Right lobe of liver (tissue), 6 donors: Measurements from ENCODE around the gene GDPGP1. TPM values are rescaled to one million over a fixed set of nuclear protein-coding genes. Genes with fewer than 3 reads are reported as not detected.

Source experiments
- ATAC-seq, 4 donors: fragments of 200-7000 bp; cut with Tn5 transposase; one replicate each; pipeline ENCODE4 v1.9.1; 2020; ENCODE audit warnings: mild to moderate bottlenecking in 4 of 4, moderate library complexity in 4 of 4
- DNase-seq, 3 donors: peaks; one replicate each; pipeline ENCODE4 v3.0.0-alpha.2; 2020
- H3K27ac ChIP-seq, 3 donors: fragments of 200-600 bp; one replicate each; pipeline ENCODE4 v1.8.0; 2022
- H3K27me3 ChIP-seq, 2 donors: fragments of 200-600 bp; one replicate each; pipeline ENCODE4 v1.8.0; 2022
- H3K36me3 ChIP-seq, 4 donors: fragments of 200-600 bp; sonication (generic) in 1 of 4; one replicate each; pipeline versions ENCODE4 v1.5.1 to v1.8.0; 2017 to 2022; ENCODE audit warnings: control low read depth in 1 of 4
- H3K4me1 ChIP-seq, 4 donors: fragments of 200-600 bp; sonication (generic) in 1 of 4; one replicate each; pipeline versions ENCODE4 v1.5.1 to v1.8.0; 2017 to 2022; ENCODE audit warnings: control low read depth in 1 of 4
- H3K4me3 ChIP-seq, 3 donors: fragments of 200-600 bp; one replicate each; pipeline ENCODE4 v1.8.0; 2022
- H3K9me3 ChIP-seq, 4 donors: fragments of 200-600 bp; sonication (generic) in 1 of 4; one replicate each; pipeline versions ENCODE4 v1.5.1 to v1.8.0; 2017 to 2022; ENCODE audit warnings: control low read depth in 1 of 4
- CTCF ChIP-seq, 4 donors: fragments of 200-600 bp in 3 of 4; fragments of 450-650 bp in 1 of 4; IDR thresholded peaks; one replicate each; pipeline versions ENCODE4 v1.5.1 to v1.8.0; 2016 to 2022; ENCODE audit warnings: antibody characterized with exemption in 4 of 4, mild to moderate bottlenecking in 2 of 4
- POLR2A ChIP-seq: fragments of 450-650 bp; IDR thresholded peaks from one replicate; pipeline ENCODE4 v1.6.1; 2017; ENCODE audit warnings: antibody characterized with exemption, mild to moderate bottlenecking
- WGBS: methylation state at CpG from one replicate; pipeline ENCODE4 v1.1.6; 2018; ENCODE audit warnings: low coverage, low lambda C conversion rate; ENCODE audit not compliant: insufficient coverage; ENCODE audit errors: missing lambda C conversion rate; 5-methylcytosine and 5-hydroxymethylcytosine counted together
- intact Hi-C, 2 donors: fragments of 100-400 bp; cut with DNase I; formaldehyde crosslinking; loops; one replicate each; pipeline versions ENCODE4 v1.11.2 to v1.14.1; 2022
- total RNA-seq, 6 experiments: library from RNA; depleted of rRNA in 2 of 6; stranded (reverse); fragments of >200 nt in 2 of 6; fragmentation: NEBNext Ultra II Directional in 3 of 6; extraction: Animal tissue kit (Norgen Biotek cat#: 25700) in 3 of 6; gene quantifications; one replicate each; pipeline versions ENCODE4 v1.1.0 to v1.2.4, GENCODE V29; 2016 to 2023
- donor health status: DM: no; HTN: yes; CAD: no.
- donor health status: DM: no; HTN: no; CAD: no.
- donor health status: DM: no; HTN: no; CAD: no.
- donor health status: DM: no; HTN: yes; CAD: no.
- donor health status: DM: no; HTN: yes; CAD: no.

The GDPGP1 gene
- total RNA-seq, 6 experiments from 2014 or later = 3.6 to 13.6 (median 7.3) TPM

GRCh38 chr15:90188914-90189748, 44.9 kb upstream of the GDPGP1 start:
- DNase-seq (no peak), ATAC-seq (no peak)
- Histone ChIP-seq H3K27ac (peak overlapping the region in 1 of 3 donors; percentile 71), H3K36me3 (no peaks in the 10 kb centered on the region), H3K9me3 (no peaks in the 10 kb centered on the region), H3K4me3 (no peak overlapping the region), H3K4me1 (peaks cover 0 to 70% (median 23%) of the 10 kb centered on the region in 4 donors), H3K27me3 (no peaks in the 10 kb centered on the region)
- whole genome bisulfite sequencing = 69% methylated on average over 8 of the region's 8 CpGs
- intact Hi-C loops = no loop called here
- no peak for TF ChIP-seq CTCF (IDR thresholded peaks at IDR 0.05)
- TF ChIP-seq POLR2A = no peak

- TF ChIP-seq CTCF (IDR thresholded peaks at IDR 0.05) (no peak), POLR2A (no peak)
- no peak for DNase-seq
- Histone ChIP-seq H3K4me3 (no peak overlapping the region), H3K4me1 (peaks cover 0 to 78% (median 23%) of the 10 kb centered on the region in 4 donors), H3K36me3 (no peaks in the 10 kb centered on the region), H3K27ac (peak overlapping the region in 1 of 3 donors; percentile 71), H3K27me3 (no peaks in the 10 kb centered on the region), H3K9me3 (no peaks in the 10 kb centered on the region)
- WGBS = 66% methylated on average over 2 of the region's 10 CpGs
- intact Hi-C loops = no loop called here
- ATAC-seq = no peak
Measured at GRCh38 chr15:90189781-90190467, 44.1 kb upstream of the GDPGP1 start.

GRCh38 chr15:90190606-90191343, 43.2 kb upstream of the GDPGP1 start:
- intact Hi-C loops = no loop called here
- TF ChIP-seq CTCF (IDR thresholded peaks at IDR 0.05) (no peak), POLR2A (no peak)
- WGBS = 90% methylated on average over 2 of the region's 10 CpGs
- H3K27ac ChIP-seq = peak overlapping the region; percentile 50 to 71 (median 56)
- ATAC-seq (no peak), DNase-seq (no peak)
- H3K27me3 ChIP-seq = no peaks in the 10 kb centered on the region
- H3K4me3 ChIP-seq = no peak overlapping the region
- H3K4me1 ChIP-seq = peaks cover 0 to 77% (median 23%) of the 10 kb centered on the region in 4 donors
- H3K9me3 ChIP-seq = no peaks in the 10 kb centered on the region
- no peaks in the 10 kb centered on the region for H3K36me3 ChIP-seq

- ATAC-seq = no peak
- no peak for TF ChIP-seq CTCF (IDR thresholded peaks at IDR 0.05)
- Histone ChIP-seq H3K27me3 (no peaks in the 10 kb centered on the region), H3K9me3 (no peaks in the 10 kb centered on the region), H3K36me3 (no peaks in the 10 kb centered on the region), H3K27ac (peak overlapping the region; percentile 50 to 71 (median 56)), H3K4me3 (no peak overlapping the region), H3K4me1 (peaks cover 0 to 72% (median 22%) of the 10 kb centered on the region in 4 donors)
- WGBS = 57% methylated on average over 1 of the region's 3 CpGs
- intact Hi-C loops = no loop called here
- DNase-seq = no peak
Measured at GRCh38 chr15:90191344-90191687, 42.7 kb upstream of the GDPGP1 start.
